GM19328 (cell line): ENCODE data around the gene LRRC57.
A peak's percentile ranks its signal among the peaks of the same experiment; 100 is the strongest.

Experiments used
- ATAC-seq: cut with Tn5 transposase; IDR thresholded peaks from one replicate; pipeline ENCODE4 v1.9.1; 2021; ENCODE audit warnings: mild to moderate bottlenecking, moderate library complexity; ENCODE audit not compliant: unreplicated experiment

Gene LRRC57

DNA sequence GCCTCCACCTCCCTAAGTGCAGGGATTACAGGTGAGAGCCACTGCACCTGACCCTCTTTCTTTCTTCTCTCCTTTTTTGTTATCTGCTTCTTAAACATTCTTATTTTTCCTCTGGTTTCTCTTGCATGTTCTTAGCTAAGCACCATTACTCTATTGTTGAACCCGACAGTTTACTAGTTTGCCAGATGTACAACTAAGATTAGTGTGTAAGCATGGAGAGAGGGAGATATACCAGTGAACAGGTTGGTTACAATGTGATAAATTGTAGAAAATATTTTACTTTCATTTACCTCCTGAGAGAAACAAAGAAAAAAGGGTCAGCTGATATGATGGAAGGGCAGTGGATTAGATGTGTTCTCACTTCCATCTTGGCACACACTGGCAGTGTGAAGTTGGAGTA lies 5.0 kb upstream of the LRRC57 start:
- ATAC-seq: no peak

DNA sequence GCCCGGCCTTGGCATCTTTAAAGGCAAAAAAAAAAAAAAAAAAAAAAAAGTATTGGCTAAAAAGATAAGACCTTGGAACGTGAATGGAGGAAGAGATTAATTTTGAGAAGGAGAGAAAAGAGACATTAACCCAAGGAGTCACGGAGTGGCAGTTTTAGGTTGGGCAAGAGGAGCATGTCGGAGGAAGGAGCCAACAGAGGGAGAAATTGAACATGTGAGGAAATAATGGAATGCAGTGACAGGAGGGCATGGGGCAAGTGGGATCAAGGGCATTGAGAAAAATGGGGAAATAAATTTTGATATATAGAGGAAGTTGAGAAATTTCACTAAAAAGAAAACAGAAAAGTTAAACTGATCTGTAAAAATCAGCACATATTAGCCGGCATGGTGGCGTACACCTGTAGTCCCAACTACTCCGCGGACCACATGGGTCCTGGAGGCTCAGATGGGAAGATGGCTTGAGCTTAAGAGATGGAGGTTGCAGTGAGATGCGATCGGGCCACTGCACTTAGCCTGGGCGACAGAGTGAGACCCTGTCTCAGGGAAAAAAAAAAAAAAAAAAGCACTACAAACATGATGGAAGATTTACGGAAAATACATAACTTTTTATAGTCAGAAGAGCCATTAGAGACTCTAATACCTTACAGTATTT lies 1.3 kb upstream of the LRRC57 start:
- no peak for ATAC-seq

DNA sequence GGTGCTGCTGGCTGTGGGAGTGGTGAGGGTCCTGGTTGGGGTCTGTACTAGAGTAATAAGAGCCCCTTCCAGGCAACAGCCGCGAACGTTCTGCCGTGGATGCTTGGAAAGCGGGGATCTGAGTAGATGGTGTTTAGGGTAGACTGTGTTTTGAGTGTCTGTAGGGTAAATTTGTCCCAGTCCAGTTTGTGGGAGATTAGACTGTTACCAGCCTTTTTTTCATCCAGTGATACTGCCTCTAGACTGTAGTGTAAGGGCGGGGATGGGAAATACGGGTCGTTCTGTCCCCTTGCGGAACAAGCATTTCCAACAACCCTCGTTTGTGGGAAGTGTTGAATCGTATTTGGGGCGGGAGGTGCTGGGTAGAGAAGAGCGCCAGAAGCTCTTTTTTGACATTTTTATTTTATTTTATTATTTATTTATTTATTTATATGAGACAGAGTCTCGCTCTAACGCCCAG lies 469 bp upstream of the LRRC57 start:
- ATAC-seq: peak; percentile 22

DNA sequence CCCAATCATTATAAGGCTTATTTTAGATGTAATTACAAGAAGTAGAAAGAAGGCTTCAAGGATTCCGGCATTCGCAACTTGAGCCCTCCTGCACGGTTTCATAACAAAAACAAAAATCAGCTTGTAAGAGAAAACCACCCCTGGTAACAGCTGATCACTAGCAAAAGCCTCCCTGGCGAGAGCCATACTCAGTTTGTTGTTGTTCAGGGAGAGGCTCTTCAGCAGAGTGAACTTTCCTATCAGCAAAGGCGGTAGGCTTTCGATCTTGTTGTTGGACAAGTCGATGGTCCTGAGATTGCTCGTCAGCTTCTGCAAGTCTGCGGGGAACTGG lies 710 bp downstream of the LRRC57 start:
- ATAC-seq: no peak

DNA sequence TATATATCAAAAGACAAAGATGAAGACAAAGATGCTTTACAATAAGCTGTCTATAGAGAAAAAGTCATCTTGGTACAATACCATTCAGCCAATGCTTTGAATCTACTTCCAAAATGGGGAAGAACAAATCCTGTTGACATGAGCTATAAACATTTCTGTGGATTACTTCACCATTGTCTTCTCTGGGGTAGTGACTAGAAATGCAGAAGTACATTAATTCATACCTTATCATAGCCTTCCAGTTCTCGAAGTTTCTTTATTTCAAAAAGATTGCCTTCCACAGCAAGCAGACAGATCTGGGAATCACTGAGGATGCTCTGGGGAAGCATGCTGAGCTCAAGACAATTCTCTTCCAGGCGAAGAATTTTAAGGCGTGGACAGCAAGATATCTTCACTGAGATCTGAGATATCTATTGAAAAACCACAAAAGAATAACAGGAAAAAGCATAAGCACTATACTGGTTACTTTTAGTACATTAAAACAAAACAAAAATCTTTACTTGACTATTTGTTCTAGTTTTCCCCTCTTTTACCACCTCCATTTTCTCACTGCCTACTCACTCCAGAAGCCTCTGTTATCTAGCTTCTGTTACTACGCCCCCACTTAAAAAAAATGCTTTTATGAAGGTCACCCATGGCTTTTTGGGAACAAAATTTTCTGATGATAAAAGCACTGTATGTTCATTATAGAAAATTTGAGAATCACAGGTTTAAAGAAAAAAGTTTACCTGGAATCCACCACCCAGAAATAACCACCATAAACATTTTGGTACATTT lies 3.6 kb downstream of the LRRC57 start:
- ATAC-seq: no peak

DNA sequence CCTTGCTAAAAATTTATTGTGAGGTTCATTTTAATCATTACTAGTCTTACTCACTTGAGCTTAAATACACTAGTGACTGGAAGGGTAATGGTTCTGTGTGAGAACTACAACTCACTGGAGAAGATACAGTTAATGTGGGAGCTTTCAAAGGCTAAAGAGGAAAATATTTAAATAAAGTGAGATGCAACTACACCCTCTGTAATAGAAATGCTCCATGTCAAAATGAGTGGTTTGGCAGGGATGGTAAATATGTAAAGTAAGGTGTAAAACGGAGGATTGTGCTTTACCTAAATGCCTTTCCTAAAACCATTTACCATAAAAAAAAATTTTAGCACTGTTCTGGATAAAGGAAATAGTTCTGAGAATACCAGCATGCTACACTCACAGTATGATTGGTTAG lies 15.3 kb downstream of the LRRC57 start:
- no peak for ATAC-seq

DNA sequence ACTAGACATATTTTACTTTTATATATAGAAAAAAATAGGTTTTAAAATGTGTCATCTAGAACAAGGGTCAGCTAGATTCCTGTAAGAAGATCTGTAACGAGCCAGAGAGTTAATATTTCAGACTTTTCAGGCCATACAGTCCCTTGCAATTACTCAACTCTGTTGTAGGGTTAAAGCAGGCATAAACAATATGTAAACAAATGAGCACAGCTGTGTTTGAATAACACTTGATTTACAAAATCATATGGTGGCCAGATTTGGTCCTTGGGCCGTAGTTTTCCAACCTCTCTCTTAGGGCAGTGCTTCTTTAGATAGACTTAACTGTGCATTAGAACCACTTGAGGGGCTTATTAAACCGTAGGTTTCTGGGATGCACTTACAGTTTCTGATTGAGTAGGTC lies 19.6 kb downstream of the LRRC57 start:
- no peak for ATAC-seq

DNA sequence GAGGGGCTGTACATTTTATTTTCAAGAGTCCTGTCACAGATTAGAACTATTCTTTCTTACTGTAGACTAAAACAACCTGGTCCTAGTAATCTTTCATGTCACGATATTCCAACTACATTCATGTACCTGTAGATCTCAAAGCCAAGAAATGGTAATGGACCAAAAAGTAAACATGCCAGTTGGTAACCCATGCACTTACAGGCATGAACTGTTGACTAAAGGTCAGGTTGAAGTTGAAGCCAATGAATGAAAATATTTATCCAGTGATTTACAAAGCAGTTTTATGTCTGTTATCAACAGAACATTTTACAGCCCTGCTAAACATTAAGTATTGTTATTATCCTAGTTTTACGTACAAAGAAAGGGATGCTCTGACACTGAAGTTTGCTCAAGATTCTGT lies 25.3 kb downstream of the LRRC57 start:
- ATAC-seq: no peak

DNA sequence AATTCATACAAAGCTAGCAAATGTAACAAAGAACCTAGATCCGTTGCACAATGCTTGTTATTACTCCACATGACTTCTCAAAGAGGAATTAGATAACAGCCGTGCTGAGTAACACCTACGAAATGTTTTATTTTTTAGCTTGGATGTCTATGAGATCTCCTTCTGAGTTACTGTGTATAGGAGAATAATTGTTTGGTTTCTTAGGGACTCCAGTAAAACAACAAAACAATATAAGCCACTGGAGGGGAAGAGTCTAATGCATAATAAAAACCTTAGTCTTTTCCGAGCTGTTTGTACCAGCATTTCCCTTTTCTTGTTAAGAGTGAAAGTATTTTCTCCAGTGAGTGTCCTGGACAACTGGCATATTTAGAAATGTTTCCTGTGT lies 37.6 kb downstream of the LRRC57 start:
- ATAC-seq: no peak

DNA sequence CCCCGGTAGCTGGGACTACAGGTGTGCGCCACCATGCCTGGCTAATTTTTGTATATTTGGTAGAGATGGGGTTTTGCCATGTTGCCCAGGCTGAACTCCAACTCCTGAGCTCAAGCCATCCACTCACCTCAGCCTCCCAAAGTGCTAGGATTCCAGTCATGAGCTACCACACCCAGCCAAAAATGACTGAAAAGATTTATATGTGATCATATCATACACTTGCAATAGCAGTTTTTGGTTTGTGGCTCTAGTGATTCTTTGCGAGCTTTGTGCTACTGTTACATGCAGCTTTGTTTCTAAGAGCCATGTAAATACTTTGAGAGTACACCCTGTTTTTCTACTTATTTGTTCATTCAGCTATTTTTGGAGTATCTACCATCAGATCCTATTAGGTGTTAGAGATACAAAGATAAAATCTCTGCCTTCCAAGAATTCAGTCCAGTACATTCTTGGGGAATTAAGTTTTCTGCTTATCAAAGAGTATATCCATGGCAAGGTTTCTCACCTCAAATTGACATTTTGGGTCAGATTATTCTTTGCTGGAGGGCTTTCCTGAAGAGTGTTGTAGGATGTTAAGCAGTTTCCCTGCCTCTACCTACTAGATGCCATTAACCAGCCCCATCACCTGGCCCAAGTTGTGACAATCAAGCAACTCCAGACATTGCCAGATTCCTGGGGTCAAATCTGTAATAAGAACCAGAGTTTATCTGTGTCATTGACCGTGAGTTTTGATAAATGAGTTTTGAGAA lies 38.2 kb downstream of the LRRC57 start:
- no peak for ATAC-seq

DNA sequence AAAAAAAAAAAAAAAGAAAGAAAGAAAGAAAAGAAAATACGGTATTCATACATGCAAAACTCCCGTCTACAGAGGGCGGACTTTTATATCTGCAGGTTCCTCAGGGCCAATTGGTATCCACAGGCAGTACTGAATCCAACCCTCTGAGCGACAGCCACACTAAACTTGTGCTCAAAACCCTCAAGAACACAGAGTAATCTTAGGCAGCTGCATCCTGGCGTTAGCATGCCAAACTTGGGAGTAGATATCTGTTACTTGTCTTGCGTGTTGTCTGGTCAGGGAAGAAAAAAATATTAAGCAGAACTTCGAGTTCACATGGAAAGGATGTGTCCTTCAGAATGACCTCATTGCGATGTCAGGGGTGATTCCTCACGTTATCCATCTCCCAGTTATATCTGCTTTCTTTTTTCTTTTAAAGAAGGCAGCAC lies 40.3 kb downstream of the LRRC57 start:
- no peak for ATAC-seq

DNA sequence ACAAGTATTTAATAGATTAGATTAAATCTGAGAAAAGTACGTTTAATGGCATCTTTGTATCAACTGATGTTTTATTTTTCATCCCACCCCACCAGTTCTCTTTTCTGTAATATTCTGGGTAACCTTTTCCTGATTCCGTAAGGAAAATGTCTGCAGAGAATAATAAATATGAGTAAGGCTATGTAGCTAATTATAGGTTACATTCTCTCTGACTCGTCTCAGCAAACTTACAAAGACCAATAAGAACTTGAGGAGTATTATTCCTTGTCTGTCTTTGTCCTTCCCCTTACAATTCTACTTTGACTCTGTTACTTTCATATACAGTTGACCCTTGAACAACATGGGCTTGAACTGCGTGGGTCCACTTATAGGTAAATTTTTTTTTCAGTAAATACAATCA lies 41.1 kb downstream of the LRRC57 start:
- no peak for ATAC-seq

DNA sequence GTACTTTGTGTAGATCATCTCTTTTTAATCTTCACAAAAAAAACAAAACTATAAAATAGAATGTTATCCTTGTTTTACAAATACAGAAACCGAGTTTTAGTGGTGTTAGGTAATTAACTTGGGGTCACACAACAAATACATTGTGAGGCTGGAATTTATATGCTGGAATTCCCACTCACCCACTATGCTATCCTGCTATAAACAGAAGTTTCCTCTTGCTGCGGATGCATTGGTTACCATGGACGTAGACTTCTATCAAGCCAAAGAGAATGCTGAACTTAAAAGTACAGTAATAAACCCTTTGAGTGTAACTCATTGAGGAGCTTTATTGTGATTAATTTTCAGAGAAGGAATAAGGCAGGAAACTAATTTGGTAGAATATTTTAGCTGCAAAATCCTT lies 44.0 kb downstream of the LRRC57 start:
- ATAC-seq: no peak

DNA sequence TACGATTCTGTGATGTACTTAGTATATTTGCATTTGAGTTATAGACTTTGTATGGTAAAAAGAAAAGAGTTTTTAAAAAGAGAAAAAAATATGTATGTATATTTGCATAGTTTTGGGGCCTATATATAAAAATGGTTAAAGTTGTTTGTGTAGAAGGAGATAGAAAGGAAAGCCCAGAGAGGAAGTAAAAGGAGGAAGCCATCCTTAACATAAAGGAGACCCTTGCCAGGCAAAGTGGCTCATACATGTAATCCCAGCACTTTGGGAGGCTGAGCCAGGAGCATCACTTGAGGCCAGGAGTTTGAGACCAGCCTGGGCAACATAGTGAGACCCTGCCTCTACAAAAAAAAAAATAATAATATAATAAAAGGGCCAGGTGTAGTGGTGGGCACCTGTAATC lies 44.8 kb downstream of the LRRC57 start:
- no peak for ATAC-seq

DNA sequence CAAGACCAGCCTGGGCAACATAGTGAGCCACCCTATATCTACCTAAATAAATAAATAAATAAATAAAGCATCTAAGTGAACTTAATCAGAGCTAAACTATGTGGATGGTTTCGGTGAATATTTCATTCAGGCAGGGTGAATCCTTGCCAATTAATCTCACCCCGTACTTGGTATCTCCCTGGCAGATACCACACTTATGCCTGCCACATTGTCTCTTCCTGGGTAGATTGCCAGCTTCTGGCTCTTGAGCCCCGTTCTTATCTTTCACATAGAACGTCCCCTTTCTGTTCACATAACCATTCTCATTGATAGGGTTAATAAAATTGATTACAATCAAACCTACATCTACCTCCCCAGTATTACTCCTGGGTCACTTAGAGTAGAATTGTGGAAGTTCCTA lies 46.1 kb downstream of the LRRC57 start:
- ATAC-seq: no peak

DNA sequence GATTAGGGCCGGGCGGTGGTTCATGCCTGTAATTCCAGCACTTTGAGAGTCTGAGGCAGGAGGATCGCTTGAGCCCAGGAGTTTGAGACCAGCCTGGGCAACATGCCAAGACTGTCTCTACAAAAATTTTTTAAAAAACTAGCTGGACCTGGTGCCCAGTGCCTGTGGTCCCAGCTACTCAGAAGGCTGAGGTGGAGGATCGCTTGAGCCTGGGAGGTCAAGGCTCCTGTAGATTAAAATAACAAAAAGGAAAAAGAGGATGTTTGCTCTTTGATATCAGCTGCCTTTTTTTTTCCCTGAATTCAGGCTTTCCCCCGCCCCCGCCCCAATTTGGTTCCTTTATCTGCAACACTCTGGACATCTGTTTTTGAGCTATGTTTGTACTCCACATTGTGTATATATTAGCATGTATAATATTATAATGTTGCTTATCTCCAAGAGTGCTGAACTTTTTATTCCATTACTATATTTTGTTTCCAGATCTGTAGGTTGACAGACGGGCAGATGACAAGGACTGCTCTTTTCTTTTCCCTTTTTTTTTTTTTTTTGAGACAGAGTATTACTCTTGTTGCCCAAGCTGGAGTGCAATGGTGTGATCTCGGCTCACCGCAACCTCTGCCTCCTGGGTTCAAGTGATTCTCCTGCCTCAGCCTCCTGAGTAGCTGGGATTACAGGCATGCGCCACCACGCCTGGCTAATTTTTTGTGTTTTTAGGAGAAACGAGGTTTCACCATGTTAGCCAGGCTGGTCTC lies 48.6 kb downstream of the LRRC57 start:
- no peak for ATAC-seq

DNA sequence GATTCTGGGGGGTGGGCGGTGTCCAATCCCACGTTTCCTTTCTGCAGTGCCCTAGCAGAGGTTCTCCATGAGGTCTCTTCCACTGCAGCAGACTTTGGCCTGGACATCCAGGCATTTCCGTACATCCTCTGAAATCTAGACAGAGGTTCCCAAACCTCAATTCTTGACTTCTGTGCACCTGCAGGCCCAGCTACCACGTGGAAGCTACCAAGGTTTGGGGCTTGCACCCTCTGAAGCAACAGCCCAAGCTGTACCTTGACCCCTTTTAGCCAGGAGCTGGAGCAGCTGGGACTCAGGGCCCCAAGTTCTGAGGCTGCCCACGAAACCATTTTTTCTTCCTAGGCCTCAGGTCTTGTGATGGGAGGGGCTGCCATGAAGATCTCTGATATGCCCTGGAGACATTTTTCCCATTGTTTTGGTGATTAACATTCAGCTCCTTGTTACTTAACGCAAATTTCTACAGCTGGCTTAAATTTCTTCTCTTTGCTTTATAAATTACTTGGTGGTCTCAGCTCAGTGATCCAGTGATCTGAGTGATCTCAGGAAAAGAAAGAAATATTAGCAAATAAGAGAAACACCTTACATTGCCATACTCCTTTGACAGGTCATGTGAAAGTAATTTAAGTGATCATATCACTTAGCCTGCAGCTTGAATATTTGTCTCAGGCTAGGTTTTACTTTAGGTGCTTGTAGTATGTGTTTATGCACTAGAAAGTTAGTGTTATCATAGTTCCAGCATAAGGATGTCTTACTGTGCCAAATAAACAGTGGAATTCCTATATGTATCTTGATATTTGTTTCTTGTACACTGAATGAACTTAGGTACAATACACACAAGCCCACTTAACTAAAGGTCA lies 50.2 kb downstream of the LRRC57 start:
- no peak for ATAC-seq

DNA sequence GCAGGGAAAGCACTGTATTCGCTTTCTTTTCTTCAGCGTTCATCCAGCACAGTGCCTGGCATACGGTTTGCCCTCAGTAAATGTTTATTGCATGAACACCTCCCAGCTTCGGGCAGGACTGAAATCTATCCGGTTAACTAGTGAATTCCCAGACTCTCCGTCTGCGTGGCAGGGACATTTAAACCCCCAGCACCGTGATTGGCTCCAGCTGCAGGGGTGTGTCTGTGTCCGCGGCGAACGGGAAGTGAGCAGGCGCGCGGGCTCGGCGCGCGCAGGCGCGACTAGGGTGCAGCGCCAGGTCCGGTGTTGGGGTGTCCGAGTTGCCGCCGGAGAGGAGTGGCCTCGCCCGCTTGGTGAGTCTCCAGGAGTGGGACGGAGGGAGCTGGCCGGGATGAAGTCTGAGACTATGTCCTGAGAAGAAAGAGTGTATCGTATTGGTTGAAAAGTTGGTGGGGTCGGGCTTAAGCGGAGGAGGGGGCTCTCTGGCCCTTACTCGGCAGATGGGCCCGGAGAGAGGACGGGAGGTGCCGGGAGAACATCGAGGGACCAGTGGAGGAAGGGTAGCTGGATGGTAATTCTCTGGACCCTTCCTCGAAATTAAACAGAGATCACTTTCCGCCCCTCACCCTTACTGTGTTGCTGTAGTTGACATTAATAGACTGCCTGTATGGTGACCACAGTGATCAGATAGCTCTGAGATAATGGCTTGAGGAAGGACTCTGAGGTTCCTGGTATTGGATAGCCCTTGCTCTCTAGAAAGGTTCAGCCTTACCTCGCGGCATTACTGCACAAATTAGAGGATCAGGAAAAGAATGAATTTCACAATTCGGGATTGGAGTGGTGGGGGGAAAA lies 53.0 kb downstream of the LRRC57 start, which contains the start of gene SNAP23:
TSS of gene SNAP23 (plus strand) at position 274 of the 852 bp plus-strand sequence. CDS start 16,213 bp downstream, outside the sequence.
- no peak for ATAC-seq

DNA sequence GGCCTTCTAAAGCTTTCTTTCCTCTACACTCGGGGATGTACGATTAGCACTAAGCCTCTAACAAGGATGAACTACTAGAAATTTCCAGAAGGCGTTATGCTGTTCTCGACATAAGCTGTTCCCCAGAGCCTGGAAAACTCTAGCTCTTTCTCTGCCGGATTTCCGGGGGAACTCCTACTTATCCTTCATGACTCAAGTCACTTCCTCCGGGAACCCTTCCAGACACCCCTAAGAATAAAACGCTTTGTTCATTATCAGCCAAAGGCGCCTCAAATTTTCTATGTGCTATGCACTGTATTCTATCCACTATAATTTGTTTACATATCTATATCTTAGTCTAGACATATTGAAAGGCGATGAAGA lies 53.6 kb downstream of the LRRC57 start:
- no peak for ATAC-seq
